Choroid plexus epithelial cell (primary cell): Measurements from ENCODE around the gene OR3A3.
"Not testable (repeated sequence)": the region's sequence is repeated elsewhere in the genome, so short reads cannot be mapped to it uniquely, and the experiment has no call there.

Experiments used
- DNase-seq: peaks from one replicate; pipeline ENCODE4 v3.0.0-alpha.2; 2010; ENCODE audit warnings: low read depth
- H3K4me3 ChIP-seq: 2 replicates; pipeline ENCODE4 v1.5.1; 2011; ENCODE audit warnings: low read depth, mild to moderate bottlenecking, control low read depth, low read length, moderate library complexity
- CTCF ChIP-seq: conservative IDR thresholded peaks from 2 replicates; pipeline ENCODE4 v1.5.1; 2011; ENCODE audit warnings: low read depth, mild to moderate bottlenecking, control low read depth, inconsistent platforms, low read length, moderate library complexity

The OR3A3 gene

GRCh38 chr17:3400055-3400454, 11.1 kb upstream of the OR3A3 start:
- TF ChIP-seq CTCF: no peak
- no peak overlapping the region for H3K4me3 ChIP-seq
- peak; percentile 2 for DNase-seq

- H3K4me3 ChIP-seq: no peak overlapping the region
- TF ChIP-seq CTCF: no peak
- no peak for DNase-seq
Measured at GRCh38 chr17:3401786-3402185, 9.4 kb upstream of the OR3A3 start.

GRCh38 chr17:3403856-3404255, 7.3 kb upstream of the OR3A3 start:
- DNase-seq, H3K4me3 ChIP-seq: not testable (repeated sequence)

- DNase-seq, H3K4me3 ChIP-seq: not testable (repeated sequence)
Measured at GRCh38 chr17:3412216-3412615, 1.0 kb downstream of the OR3A3 start.

GRCh38 chr17:3415610-3416009, 4.4 kb downstream of the OR3A3 start:
- no peak for TF ChIP-seq CTCF
- DNase-seq: no peak
- no peak overlapping the region for H3K4me3 ChIP-seq

GRCh38 chr17:3418222-3418621, 7.1 kb downstream of the OR3A3 start:
- no peak for TF ChIP-seq CTCF
- DNase-seq: no peak
- H3K4me3 ChIP-seq: no peak overlapping the region

- not testable (repeated sequence) for H3K4me3 ChIP-seq, DNase-seq
Measured at GRCh38 chr17:3433215-3433614, 22.0 kb downstream of the OR3A3 start.

GRCh38 chr17:3433741-3434140, 22.6 kb downstream of the OR3A3 start, which contains the start of gene OR1E2:
OR1E2 (minus strand) TSS chr17:3433841; CDS start chr17:3433841, 0 bp downstream.
- no peak for TF ChIP-seq CTCF
- no peak within 1 kb of the TSS for H3K4me3 ChIP-seq
- no peak for DNase-seq

GRCh38 chr17:3438368-3438767, 27.2 kb downstream of the OR3A3 start:
- H3K4me3 ChIP-seq: no peak overlapping the region
- DNase-seq: no peak
- no peak for TF ChIP-seq CTCF
